Epithelial cell of prostate (primary cell): ENCODE data around the gene IRS2.
A peak's percentile ranks its signal among the peaks of the same experiment; 100 is the strongest.
"Not testable (repeated sequence)": the region's sequence is repeated elsewhere in the genome, so short reads cannot be mapped to it uniquely, and the experiment has no call there.

Source experiments
- DNase-seq: peaks from one replicate; pipeline ENCODE4 v3.0.0-alpha.2; 2011; ENCODE audit warnings: low read depth, low spot score
- H3K27ac ChIP-seq: fragments of 450-650 bp; 2 replicates; pipeline ENCODE4 v1.5.1; 2017; ENCODE audit warnings: mild to moderate bottlenecking

The IRS2 gene

GRCh38 chr13:109738298-109738746 lies 48.1 kb downstream of the IRS2 start:
- peak; percentile 86 for DNase-seq
- peak overlapping the region; percentile 94 for H3K27ac ChIP-seq

GRCh38 chr13:109737606-109738005 lies 48.8 kb downstream of the IRS2 start:
- H3K27ac ChIP-seq, result peak overlapping the region; percentile 94
- peak; percentile 50 for DNase-seq

- no peak for DNase-seq
- peak overlapping the region; percentile 94 for H3K27ac ChIP-seq
Measured at GRCh38 chr13:109737046-109737573, 49.3 kb downstream of the IRS2 start.

GRCh38 chr13:109735436-109735966 lies 50.9 kb downstream of the IRS2 start:
- DNase-seq, result no peak
- no peak overlapping the region for H3K27ac ChIP-seq

GRCh38 chr13:109734002-109734785 lies 52.2 kb downstream of the IRS2 start:
- DNase-seq, result no peak
- no peak overlapping the region for H3K27ac ChIP-seq

- no peak for DNase-seq
Measured at GRCh38 chr13:109733550-109733949, 52.8 kb downstream of the IRS2 start.

GRCh38 chr13:109732470-109733170 lies 53.8 kb downstream of the IRS2 start:
- H3K27ac ChIP-seq, DNase-seq: not testable (repeated sequence)

More at GRCh38 chr13:109733550-109733949, 52.8 kb downstream of the IRS2 start:
- H3K27ac ChIP-seq, result no peak overlapping the region

GRCh38 chr13:109730812-109731335 lies 55.5 kb downstream of the IRS2 start:
- DNase-seq, result no peak
- no peak overlapping the region for H3K27ac ChIP-seq

GRCh38 chr13:109728791-109729731 lies 57.3 kb downstream of the IRS2 start:
- DNase-seq, result no peak
- peak overlapping the region; percentile 13 for H3K27ac ChIP-seq

- DNase-seq, result no peak
- no peak overlapping the region for H3K27ac ChIP-seq
Measured at GRCh38 chr13:109728061-109728460, 58.3 kb downstream of the IRS2 start.

GRCh38 chr13:109727251-109727650 lies 59.1 kb downstream of the IRS2 start:
- H3K27ac ChIP-seq, result no peak overlapping the region
- DNase-seq, result no peak

GRCh38 chr13:109725995-109726637 lies 60.3 kb downstream of the IRS2 start:
- H3K27ac ChIP-seq, result no peak overlapping the region
- DNase-seq, result no peak

GRCh38 chr13:109725297-109725696 lies 61.1 kb downstream of the IRS2 start:
- DNase-seq, result no peak
- H3K27ac ChIP-seq, result no peak overlapping the region

- H3K27ac ChIP-seq, result no peak overlapping the region
- DNase-seq, result no peak
Measured at GRCh38 chr13:109724603-109725002, 61.8 kb downstream of the IRS2 start.

- H3K27ac ChIP-seq, result no peak overlapping the region
- DNase-seq, result no peak
Measured at GRCh38 chr13:109723046-109723445, 63.3 kb downstream of the IRS2 start.

GRCh38 chr13:109722068-109722467 lies 64.3 kb downstream of the IRS2 start:
- DNase-seq, result no peak
- H3K27ac ChIP-seq, result no peak overlapping the region

- DNase-seq, result no peak
- no peak overlapping the region for H3K27ac ChIP-seq
Measured at GRCh38 chr13:109720758-109721184, 65.6 kb downstream of the IRS2 start.

- DNase-seq, result no peak
- H3K27ac ChIP-seq, result no peak overlapping the region
Measured at GRCh38 chr13:109719962-109720646, 66.3 kb downstream of the IRS2 start.

GRCh38 chr13:109718726-109719125 lies 67.7 kb downstream of the IRS2 start:
- H3K27ac ChIP-seq, result no peak overlapping the region
- no peak for DNase-seq
